Upper lobe of left lung (tissue), 4 donors: ENCODE results near the gene ZMYND11.

ENCODE experiments used
- EP300 ChIP-seq, 4 donors: sonication (generic); formaldehyde crosslinking; IDR thresholded peaks; one replicate each; pipeline ENCODE4 v1.5.1; 2017; ENCODE audit warnings: antibody characterized with exemption in 4 of 4, control low read depth in 2 of 4
- POLR2AphosphoS5 ChIP-seq, 2 donors: sonication (generic); formaldehyde crosslinking; IDR thresholded peaks; one replicate each; pipeline ENCODE4 v1.5.1; 2017; ENCODE audit warnings: antibody characterized with exemption in 2 of 2
- TF ChIP-seq, protein P1 (sequence below), 6 experiments: fragments of 450-650 bp in 4 of 6; fragments of 200-600 bp in 2 of 6; sonication (generic) in 2 of 6; IDR thresholded peaks; one replicate each; pipeline ENCODE4 v1.5.1; 2016 to 2019; ENCODE audit warnings: antibody characterized with exemption in 6 of 6

DNA sequence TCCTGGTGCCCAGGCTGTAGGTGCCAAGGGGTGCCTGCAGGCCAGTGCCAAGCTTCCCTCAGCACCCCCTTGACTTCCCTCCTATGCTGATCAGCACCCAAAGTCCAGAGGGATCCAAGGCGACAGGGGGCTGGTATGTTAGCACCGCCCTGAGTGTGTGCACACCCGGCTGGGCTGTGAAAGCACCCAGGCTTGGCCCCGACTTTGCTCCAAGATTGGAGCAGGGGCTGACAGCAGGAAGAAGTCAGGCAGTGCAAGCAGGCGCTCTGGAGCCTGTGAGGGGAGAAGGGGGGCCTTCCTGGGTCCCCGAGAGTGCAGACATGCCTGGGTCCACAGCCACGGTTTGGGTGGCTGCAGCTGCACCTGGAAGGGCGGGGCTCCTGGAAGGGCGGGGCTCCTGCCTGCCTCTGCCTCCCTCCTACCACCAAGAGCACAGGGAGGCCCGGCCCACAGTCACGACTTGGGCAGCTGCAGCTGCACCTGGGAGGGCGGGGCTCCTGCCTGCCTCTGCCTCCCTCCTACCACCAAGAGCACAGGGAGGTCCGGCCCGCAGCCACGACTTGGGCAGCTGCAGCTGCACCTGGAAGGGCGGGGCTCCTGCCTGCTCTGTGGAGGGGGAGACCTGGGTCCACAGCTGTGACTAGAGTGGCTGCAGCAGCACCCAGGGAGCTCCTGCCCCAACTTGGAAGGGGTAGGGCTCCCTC, 30.2 kb upstream of the ZMYND11 start:
- TF ChIP-seq, protein P1, sequence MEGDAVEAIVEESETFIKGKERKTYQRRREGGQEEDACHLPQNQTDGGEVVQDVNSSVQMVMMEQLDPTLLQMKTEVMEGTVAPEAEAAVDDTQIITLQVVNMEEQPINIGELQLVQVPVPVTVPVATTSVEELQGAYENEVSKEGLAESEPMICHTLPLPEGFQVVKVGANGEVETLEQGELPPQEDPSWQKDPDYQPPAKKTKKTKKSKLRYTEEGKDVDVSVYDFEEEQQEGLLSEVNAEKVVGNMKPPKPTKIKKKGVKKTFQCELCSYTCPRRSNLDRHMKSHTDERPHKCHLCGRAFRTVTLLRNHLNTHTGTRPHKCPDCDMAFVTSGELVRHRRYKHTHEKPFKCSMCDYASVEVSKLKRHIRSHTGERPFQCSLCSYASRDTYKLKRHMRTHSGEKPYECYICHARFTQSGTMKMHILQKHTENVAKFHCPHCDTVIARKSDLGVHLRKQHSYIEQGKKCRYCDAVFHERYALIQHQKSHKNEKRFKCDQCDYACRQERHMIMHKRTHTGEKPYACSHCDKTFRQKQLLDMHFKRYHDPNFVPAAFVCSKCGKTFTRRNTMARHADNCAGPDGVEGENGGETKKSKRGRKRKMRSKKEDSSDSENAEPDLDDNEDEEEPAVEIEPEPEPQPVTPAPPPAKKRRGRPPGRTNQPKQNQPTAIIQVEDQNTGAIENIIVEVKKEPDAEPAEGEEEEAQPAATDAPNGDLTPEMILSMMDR (IDR thresholded peaks at IDR 0.05), result no peak
- no peak for TF ChIP-seq EP300 (IDR thresholded peaks at IDR 0.05)
- no peak for TF ChIP-seq POLR2AphosphoS5 (IDR thresholded peaks at IDR 0.05)
